Loucy (cell line): ENCODE data around the gene TMEM272.

ENCODE experiments used
- H2AFZ ChIP-seq: fragments of 200-600 bp; sonication (generic); 2 replicates; pipeline ENCODE4 v1.6.0; 2016; ENCODE audit warnings: antibody characterized with exemption, mild to moderate bottlenecking, low read length, moderate library complexity
- H3F3A ChIP-seq: fragments of 200-600 bp; 2 replicates; pipeline ENCODE4 v1.6.0; 2016; ENCODE audit warnings: antibody characterized with exemption, low read depth, mild to moderate bottlenecking
- H3K27me3 ChIP-seq: fragments of 200-600 bp; sonication (generic); 2 replicates; pipeline ENCODE4 v1.6.1; 2014; ENCODE audit warnings: low read length, mild to moderate bottlenecking; ENCODE audit not compliant: insufficient read depth, poor library complexity, severe bottlenecking
- H3K36me3 ChIP-seq: fragments of 200-600 bp; sonication (generic); 2 replicates; pipeline ENCODE4 v1.6.1; 2016; ENCODE audit warnings: low read length; ENCODE audit not compliant: insufficient read depth
- H3K4me1 ChIP-seq: fragments of 200-600 bp; sonication (generic); 2 replicates; pipeline ENCODE4 v1.5.1; 2014; ENCODE audit warnings: low read length, mild to moderate bottlenecking; ENCODE audit not compliant: insufficient read depth, poor library complexity, severe bottlenecking
- H3K4me2 ChIP-seq: fragments of 200-600 bp; sonication (generic); 2 replicates; pipeline ENCODE4 v1.6.0; 2014; ENCODE audit warnings: antibody characterized with exemption, low read length, low read depth, mild to moderate bottlenecking; ENCODE audit not compliant: poor library complexity, severe bottlenecking
- H3K4me3 ChIP-seq: fragments of 200-600 bp; sonication (generic); 2 replicates; pipeline ENCODE4 v1.5.1; 2014; ENCODE audit warnings: low read length, mild to moderate bottlenecking, mixed read lengths; ENCODE audit not compliant: poor library complexity, severe bottlenecking
- H3K79me2 ChIP-seq: fragments of 200-600 bp; sonication (generic); 2 replicates; pipeline ENCODE4 v1.6.1; 2014; ENCODE audit warnings: low read length; ENCODE audit not compliant: insufficient read depth
- H3K9ac ChIP-seq: fragments of 200-600 bp; sonication (generic); 2 replicates; pipeline ENCODE4 v1.6.0; 2014; ENCODE audit warnings: mild to moderate bottlenecking, low read depth, low read length, moderate library complexity; ENCODE audit not compliant: poor library complexity, severe bottlenecking
- H3K9me2 ChIP-seq: fragments of 200-600 bp; sonication (generic); replicated peaks from 2 replicates; pipeline ENCODE4 v1.6.1; 2016; ENCODE audit warnings: low read depth, low read length, mixed read lengths
- H3K9me3 ChIP-seq: fragments of 200-600 bp; sonication (generic); 2 replicates; pipeline ENCODE4 v1.6.1; 2014; ENCODE audit warnings: mild to moderate bottlenecking, antibody characterized with exemption, low read length, low read depth; ENCODE audit not compliant: insufficient read depth
- H4K20me1 ChIP-seq: fragments of 200-600 bp; sonication (generic); 2 replicates; pipeline ENCODE4 v1.6.0; 2014; ENCODE audit warnings: antibody characterized with exemption, low read length, mild to moderate bottlenecking; ENCODE audit not compliant: insufficient read depth, poor library complexity, severe bottlenecking
- EZH2phosphoT487 ChIP-seq: fragments of 200-600 bp; IDR thresholded peaks from 2 replicates; pipeline ENCODE4 v1.6.1; 2018; ENCODE audit warnings: antibody characterized with exemption, mild to moderate bottlenecking, moderate library complexity, borderline replicate concordance
- TF ChIP-seq, protein P1 (sequence below): fragments of 200-600 bp; sonication (generic); conservative IDR thresholded peaks from 2 replicates; pipeline ENCODE4 v1.5.1; 2014; ENCODE audit warnings: mild to moderate bottlenecking, antibody characterized with exemption, low read length

The TMEM272 gene

DNA sequence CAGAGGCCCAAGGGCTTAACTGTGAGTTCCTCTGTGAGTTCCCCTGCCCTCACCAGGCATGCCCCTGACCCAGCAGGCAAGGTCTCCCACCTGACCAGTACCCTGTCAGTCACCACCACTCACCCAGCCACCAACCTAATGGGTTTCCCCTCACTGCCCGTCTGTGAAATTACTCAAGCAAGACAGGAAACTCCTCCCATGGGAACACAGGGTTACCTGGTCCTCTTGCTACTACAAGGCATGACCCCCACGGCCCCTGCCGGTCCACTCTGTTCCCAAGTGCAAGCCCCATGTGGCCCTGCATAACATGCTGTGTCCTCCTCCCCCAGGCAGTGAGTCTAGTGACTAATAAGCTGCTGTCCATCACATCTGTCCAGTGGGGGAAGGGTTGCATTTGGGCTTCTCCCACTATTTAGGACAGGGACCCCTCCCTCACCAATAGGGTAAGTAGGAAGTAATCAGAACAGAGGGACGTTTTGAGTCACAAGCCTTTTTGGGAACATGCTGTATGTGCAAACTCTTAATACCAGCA is 33.0 kb downstream of the TMEM272 start:
- Histone ChIP-seq H3K4me1 (peaks cover 21% of the 10 kb centered on the region), H2AFZ (no peak overlapping the region), H3K4me2 (no peak overlapping the region), H3F3A (no peaks in the 10 kb centered on the region), H3K79me2 (no peaks in the 10 kb centered on the region), H3K9ac (no peak overlapping the region), H3K4me3 (no peak overlapping the region), H3K9me2 (no peaks in the 10 kb centered on the region), H4K20me1 (no peaks in the 10 kb centered on the region), H3K9me3 (no peaks in the 10 kb centered on the region), H3K36me3 (no peaks in the 10 kb centered on the region), H3K27me3 (no peaks in the 10 kb centered on the region)
- TF ChIP-seq, protein P1, sequence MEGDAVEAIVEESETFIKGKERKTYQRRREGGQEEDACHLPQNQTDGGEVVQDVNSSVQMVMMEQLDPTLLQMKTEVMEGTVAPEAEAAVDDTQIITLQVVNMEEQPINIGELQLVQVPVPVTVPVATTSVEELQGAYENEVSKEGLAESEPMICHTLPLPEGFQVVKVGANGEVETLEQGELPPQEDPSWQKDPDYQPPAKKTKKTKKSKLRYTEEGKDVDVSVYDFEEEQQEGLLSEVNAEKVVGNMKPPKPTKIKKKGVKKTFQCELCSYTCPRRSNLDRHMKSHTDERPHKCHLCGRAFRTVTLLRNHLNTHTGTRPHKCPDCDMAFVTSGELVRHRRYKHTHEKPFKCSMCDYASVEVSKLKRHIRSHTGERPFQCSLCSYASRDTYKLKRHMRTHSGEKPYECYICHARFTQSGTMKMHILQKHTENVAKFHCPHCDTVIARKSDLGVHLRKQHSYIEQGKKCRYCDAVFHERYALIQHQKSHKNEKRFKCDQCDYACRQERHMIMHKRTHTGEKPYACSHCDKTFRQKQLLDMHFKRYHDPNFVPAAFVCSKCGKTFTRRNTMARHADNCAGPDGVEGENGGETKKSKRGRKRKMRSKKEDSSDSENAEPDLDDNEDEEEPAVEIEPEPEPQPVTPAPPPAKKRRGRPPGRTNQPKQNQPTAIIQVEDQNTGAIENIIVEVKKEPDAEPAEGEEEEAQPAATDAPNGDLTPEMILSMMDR = no peak
- no peak for TF ChIP-seq EZH2phosphoT487

- H3K79me2 ChIP-seq = no peaks in the 10 kb centered on the region
- TF ChIP-seq, protein P1 = no peak
- no peak for TF ChIP-seq EZH2phosphoT487
- H3K9me3 ChIP-seq = no peaks in the 10 kb centered on the region
- no peaks in the 10 kb centered on the region for H3K9me2 ChIP-seq
- H3K9ac ChIP-seq = no peak overlapping the region
- no peak overlapping the region for H3K4me3 ChIP-seq
- H3K4me1 ChIP-seq = peaks cover 24% of the 10 kb centered on the region
- no peaks in the 10 kb centered on the region for H3F3A ChIP-seq
- H2AFZ ChIP-seq = no peak overlapping the region
- no peak overlapping the region for H3K4me2 ChIP-seq
- no peaks in the 10 kb centered on the region for H3K27me3 ChIP-seq
- H4K20me1 ChIP-seq = no peaks in the 10 kb centered on the region
- no peaks in the 10 kb centered on the region for H3K36me3 ChIP-seq
These were observed 33.9 kb downstream of the TMEM272 start for GRCh38 chr13:51811046-51811445.

DNA sequence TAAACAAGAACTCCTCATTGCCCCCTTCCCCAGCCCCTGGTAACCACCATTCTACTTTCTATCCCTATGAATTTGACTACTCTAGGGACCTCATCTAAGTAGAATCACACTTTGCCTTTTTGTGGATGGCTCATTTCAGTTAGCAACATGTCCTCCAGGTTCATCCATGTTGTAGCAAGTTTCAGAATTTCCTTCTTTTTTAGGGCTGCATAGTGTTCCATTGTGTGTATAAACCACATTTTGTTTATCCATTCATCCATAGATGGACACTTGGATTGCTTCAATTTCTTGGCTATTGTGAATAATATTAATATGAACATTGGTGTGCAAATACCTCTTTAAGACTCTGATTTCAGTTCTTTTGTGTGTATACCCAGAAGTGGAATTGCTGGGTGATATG is 36.2 kb downstream of the TMEM272 start:
- Histone ChIP-seq H3K9me2 (no peaks in the 10 kb centered on the region), H3F3A (no peaks in the 10 kb centered on the region), H3K4me1 (peaks cover 16% of the 10 kb centered on the region), H3K9ac (no peak overlapping the region), H3K79me2 (no peaks in the 10 kb centered on the region), H3K4me3 (no peak overlapping the region), H2AFZ (no peak overlapping the region), H3K36me3 (no peaks in the 10 kb centered on the region), H3K9me3 (no peaks in the 10 kb centered on the region), H3K27me3 (no peaks in the 10 kb centered on the region), H3K4me2 (no peak overlapping the region), H4K20me1 (no peaks in the 10 kb centered on the region)
- TF ChIP-seq EZH2phosphoT487 = no peak
- TF ChIP-seq, protein P1 = no peak
